GM18907 (cell line): ENCODE measurements around the gene RNU6-1.

Experiments used
- ATAC-seq: cut with Tn5 transposase; IDR thresholded peaks from one replicate; pipeline ENCODE4 v1.9.1; 2021; ENCODE audit warnings: mild to moderate bottlenecking, moderate library complexity; ENCODE audit not compliant: unreplicated experiment

RNU6-1 gene

GRCh38 chr15:67839929-67840748 lies at the start of gene RNU6-1:
Gene RNU6-1 (minus strand): TSS chr15:67840045.
- peak; percentile 82 for ATAC-seq

GRCh38 chr15:67887776-67888175 lies 47.9 kb upstream of the RNU6-1 start:
- ATAC-seq: no peak

GRCh38 chr15:67885861-67886260 lies 46.0 kb upstream of the RNU6-1 start:
- no peak for ATAC-seq

GRCh38 chr15:67885175-67885523 lies 45.3 kb upstream of the RNU6-1 start:
- ATAC-seq: no peak

GRCh38 chr15:67884514-67885174 lies 44.8 kb upstream of the RNU6-1 start:
- ATAC-seq: no peak

GRCh38 chr15:67884009-67884408 lies 44.2 kb upstream of the RNU6-1 start:
- no peak for ATAC-seq

DNA sequence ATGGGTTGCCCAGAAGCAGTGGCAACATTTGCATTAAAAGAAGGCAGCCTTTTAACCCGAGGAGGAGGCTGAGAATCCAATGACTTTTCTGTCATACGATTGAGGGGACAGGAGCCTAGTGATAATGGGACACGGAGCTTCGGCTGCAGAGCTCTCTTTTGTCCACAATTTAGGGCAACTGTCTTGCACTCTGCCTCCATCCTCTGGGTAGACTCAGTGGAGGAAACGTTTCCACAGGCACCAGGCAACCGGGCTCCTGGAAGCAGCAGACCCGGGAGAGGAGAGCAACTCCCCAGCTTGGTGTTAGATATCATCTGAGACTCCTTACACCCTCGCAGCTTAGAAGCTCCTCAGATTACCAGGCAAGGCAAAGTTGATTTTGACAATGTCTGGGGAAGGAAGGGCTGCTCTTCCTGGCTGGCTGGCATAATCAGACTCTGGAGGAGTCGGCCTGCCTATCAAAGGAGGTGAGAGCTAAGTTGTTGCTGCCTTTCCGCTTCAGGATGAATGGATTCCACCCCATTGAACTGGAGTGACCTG lies 43.5 kb upstream of the RNU6-1 start:
- no peak for ATAC-seq

- ATAC-seq: no peak
Measured at GRCh38 chr15:67882487-67883233, 42.8 kb upstream of the RNU6-1 start.

- ATAC-seq: no peak
Measured at GRCh38 chr15:67880651-67881182, 40.9 kb upstream of the RNU6-1 start.

GRCh38 chr15:67879440-67880129 lies 39.7 kb upstream of the RNU6-1 start:
- ATAC-seq: no peak

- ATAC-seq: no peak
Measured at GRCh38 chr15:67878712-67879206, 38.9 kb upstream of the RNU6-1 start.

GRCh38 chr15:67873777-67874176 lies 33.9 kb upstream of the RNU6-1 start:
- no peak for ATAC-seq

GRCh38 chr15:67870868-67871408 lies 31.1 kb upstream of the RNU6-1 start:
- no peak for ATAC-seq

DNA sequence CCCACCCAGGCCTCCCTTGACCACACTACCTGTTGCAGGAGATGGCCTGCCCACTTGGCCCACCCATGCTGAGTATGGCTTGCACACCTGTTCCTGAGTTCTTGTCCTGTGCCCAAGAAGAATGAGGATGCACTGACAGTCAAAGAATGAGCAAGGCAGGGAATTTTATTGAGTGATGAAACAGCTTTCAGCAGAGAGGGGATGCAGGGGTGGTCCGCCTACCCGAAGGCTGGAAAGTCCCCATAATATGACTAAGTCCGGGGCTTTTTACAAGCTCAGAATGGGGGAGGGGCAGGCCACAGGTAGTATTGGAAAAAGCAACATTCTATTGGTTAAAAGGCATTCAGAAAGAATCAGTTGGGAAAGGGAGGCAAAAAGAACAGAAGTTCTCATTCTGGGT lies 29.9 kb upstream of the RNU6-1 start:
- no peak for ATAC-seq

DNA sequence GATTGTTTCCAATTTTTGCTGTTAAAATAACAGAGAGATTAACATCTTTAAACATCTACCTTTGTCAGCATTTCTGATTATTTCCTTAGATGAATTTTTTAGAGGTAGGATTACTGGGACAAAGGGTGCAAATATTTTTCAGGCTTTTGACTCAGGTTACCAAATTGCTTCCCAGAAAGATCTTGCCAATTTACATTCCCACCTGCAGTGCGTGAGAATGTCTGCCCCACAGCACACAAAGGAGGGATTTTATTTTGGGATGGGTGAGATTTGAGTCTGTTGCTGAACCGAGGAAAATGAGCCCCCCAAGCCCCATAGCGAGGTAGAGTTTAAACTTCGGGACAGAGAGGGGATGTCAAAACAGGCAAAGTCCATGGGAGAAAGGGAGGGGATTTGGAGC lies 25.9 kb upstream of the RNU6-1 start:
- ATAC-seq: no peak

- no peak for ATAC-seq
Measured at GRCh38 chr15:67865331-67865730, 25.5 kb upstream of the RNU6-1 start.

DNA sequence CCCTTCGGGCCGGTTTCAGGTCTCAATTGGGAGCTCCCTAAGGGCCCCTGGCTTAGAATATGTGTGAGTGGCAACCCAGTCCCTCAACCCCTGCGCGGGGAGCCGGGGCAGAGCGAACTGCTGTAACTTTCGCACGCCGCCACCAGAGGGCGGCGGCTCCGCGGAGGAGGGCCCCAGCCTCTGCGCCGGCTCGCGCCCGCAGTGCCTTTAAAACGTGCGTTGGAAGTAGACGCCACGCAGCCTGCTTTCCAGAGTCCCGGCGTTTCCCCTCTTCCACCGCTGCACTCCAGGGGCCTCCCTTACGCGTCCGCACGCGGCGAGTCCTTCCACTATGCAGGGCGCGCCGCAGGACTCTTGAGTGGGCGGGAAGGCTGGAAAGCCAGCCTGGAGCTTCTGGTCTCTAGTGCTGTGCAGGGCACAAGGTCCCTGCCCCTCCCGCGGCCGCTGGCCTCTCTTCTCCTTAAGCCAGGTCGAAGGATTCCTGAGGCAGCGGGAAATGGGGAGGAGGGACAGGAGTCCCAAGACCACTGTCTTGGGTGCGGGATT lies 23.7 kb upstream of the RNU6-1 start:
- peak; percentile 72 for ATAC-seq

- peak; percentile 30 for ATAC-seq
Measured at GRCh38 chr15:67862750-67863441, 23.1 kb upstream of the RNU6-1 start.

- ATAC-seq: no peak
Measured at GRCh38 chr15:67861983-67862382, 22.1 kb upstream of the RNU6-1 start.
